Ovary (tissue), 9 donors: ENCODE measurements around the gene CAMTA1. TPM values are rescaled to one million over a fixed set of nuclear protein-coding genes. Genes with fewer than 3 reads are reported as not detected.

Experiments used
- DNase-seq, 5 donors: peaks; one replicate each; pipeline ENCODE4 v3.0.0-alpha.2; 2019 to 2020
- H3K27ac ChIP-seq, 2 donors: fragments of 200-600 bp; one replicate each; pipeline versions ENCODE4 v1.5.1 to v1.8.0; 2019 to 2022
- H3K27me3 ChIP-seq: fragments of 200-600 bp; one replicate; pipeline ENCODE4 v1.8.0; 2022
- H3K36me3 ChIP-seq: fragments of 200-600 bp; sonication (generic); one replicate; pipeline ENCODE4 v1.5.1; 2019
- H3K4me1 ChIP-seq: one replicate; pipeline ENCODE4 v1.8.1; 2013; ENCODE audit warnings: mild to moderate bottlenecking, moderate library complexity; ENCODE audit not compliant: insufficient read depth
- H3K4me3 ChIP-seq: fragments of 200-600 bp; sonication (generic); one replicate; pipeline ENCODE4 v1.5.1; 2017
- H3K9me3 ChIP-seq, 2 donors: fragments of 200-600 bp in 1 of 2; sonication (generic) in 1 of 2; one replicate each; pipeline versions ENCODE4 v1.5.1 to v1.8.1; 2013 to 2019; ENCODE audit warnings: mild to moderate bottlenecking in 1 of 2, moderate library complexity in 1 of 2
- CTCF ChIP-seq, 3 donors: fragments of 450-650 bp in 2 of 3; fragments of 200-600 bp in 1 of 3; IDR thresholded peaks; one replicate each; pipeline versions ENCODE4 v1.5.1 to v1.8.0; 2016 to 2022; ENCODE audit warnings: antibody characterized with exemption in 3 of 3, mild to moderate bottlenecking in 1 of 3
- EP300 ChIP-seq: sonication (generic); formaldehyde crosslinking; IDR thresholded peaks from one replicate; pipeline ENCODE4 v1.6.1; 2017; ENCODE audit warnings: antibody characterized with exemption
- POLR2A ChIP-seq: fragments of 450-650 bp; IDR thresholded peaks from one replicate; pipeline ENCODE4 v1.6.1; 2017; ENCODE audit warnings: antibody characterized with exemption, mild to moderate bottlenecking, moderate library complexity
- WGBS, 3 donors: extraction: QIAGEN DNeasy Blood & Tissue Kit in 1 of 3; methylation state at CpG; one replicate each; pipeline versions ENCODE4 v1.1.5 to v1.1.7; 2013 to 2017; 5-methylcytosine and 5-hydroxymethylcytosine counted together
- intact Hi-C, 4 donors: fragments of 100-400 bp; cut with DNase I; formaldehyde crosslinking; loops; one replicate each; pipeline versions ENCODE4 v1.11.0 to v1.15.1; 2022 to 2023
- polyA plus RNA-seq, 2 donors: library from polyadenylated mRNA; stranded (reverse); fragments of 200-250 nt in 1 of 2; fragments of 350-450 nt in 1 of 2; fragmentation: Illumina TruSeq in 1 of 2; extraction: RNeasy Lipid Tissue Mini Kit (QIAGEN cat#74804) in 1 of 2; gene quantifications; one replicate each; pipeline ENCODE4 v1.2.3, GENCODE V29; 2013 to 2014
- total RNA-seq, 7 donors: library from RNA; depleted of rRNA in 2 of 7; stranded (reverse); fragments of >200 nt in 2 of 7; fragmentation: NEBNext Ultra II Directional in 3 of 7; extraction: Animal tissue kit (Norgen Biotek cat#: 25700) in 3 of 7; gene quantifications; one replicate each; pipeline versions ENCODE4 v1.1.0 to v1.2.4, GENCODE V29; 2016 to 2023
- donor health status: DM: no; HTN: no; CAD: no; lungs with moderate emphysema.
- donor health status: DM: no; HTN: no; CAD: no.
- donor health status: Bipolar disorder and iron deficiency.
- donor health status: DM: yes; HTN: yes; CAD: no.
- donor health status: DM: no; HTN: no; CAD: no.
- donor health status: DM: yes; HTN: yes; CAD: no.

The CAMTA1 gene
- total and polyA plus RNA-seq, 9 donors = 51.1 to 150 (median 67.4) TPM

GRCh38 chr1:7389201-7389905 is 604.1 kb downstream of the CAMTA1 start:
- Histone ChIP-seq H3K9me3 (no peaks in the 10 kb centered on the region), H3K27ac (peak overlapping the region in 1 of 2 donors; percentile 57), H3K4me1 (peaks cover 14% of the 10 kb centered on the region), H3K36me3 (no peaks in the 10 kb centered on the region), H3K27me3 (no peaks in the 10 kb centered on the region), H3K4me3 (no peak overlapping the region)
- DNase-seq = no peak
- TF ChIP-seq EP300 = no peak
- no peak for TF ChIP-seq CTCF (IDR thresholded peaks at IDR 0.05)
- TF ChIP-seq POLR2A = no peak
- intact Hi-C loops = no loop called here
- 42 to 47% (median 44%) methylated on average over 13 of the region's 13 CpGs for WGBS, 3 donors

GRCh38 chr1:7389906-7390603 is 604.8 kb downstream of the CAMTA1 start:
- Histone ChIP-seq H3K27me3 (no peaks in the 10 kb centered on the region), H3K4me1 (peaks cover 14% of the 10 kb centered on the region), H3K27ac (peak overlapping the region in 1 of 2 donors; percentile 57), H3K9me3 (no peaks in the 10 kb centered on the region), H3K4me3 (no peak overlapping the region), H3K36me3 (no peaks in the 10 kb centered on the region)
- 83 to 92% (median 90%) methylated on average over 13 to 15 of the region's 15 CpGs for WGBS, 3 donors
- no peak for TF ChIP-seq EP300
- no peak for TF ChIP-seq CTCF (IDR thresholded peaks at IDR 0.05)
- TF ChIP-seq POLR2A = no peak
- intact Hi-C loops = no loop called here
- DNase-seq = no peak

GRCh38 chr1:7390604-7391000 is 605.3 kb downstream of the CAMTA1 start:
- intact Hi-C loops = no loop called here
- WGBS, 3 donors = 91 to 93% (median 92%) methylated on average over 7 of the region's 7 CpGs
- no peak overlapping the region for H3K27ac ChIP-seq
- H3K9me3 ChIP-seq = no peaks in the 10 kb centered on the region
- DNase-seq = no peak
- no peaks in the 10 kb centered on the region for H3K27me3 ChIP-seq
- TF ChIP-seq CTCF (IDR thresholded peaks at IDR 0.05) (no peak), EP300 (no peak)
- H3K4me1 ChIP-seq = peaks cover 14% of the 10 kb centered on the region
- H3K4me3 ChIP-seq = no peak overlapping the region
- H3K36me3 ChIP-seq = no peaks in the 10 kb centered on the region

- Histone ChIP-seq H3K27ac (no peak overlapping the region), H3K4me1 (peaks cover 11% of the 10 kb centered on the region), H3K27me3 (no peaks in the 10 kb centered on the region), H3K9me3 (no peaks in the 10 kb centered on the region), H3K36me3 (no peaks in the 10 kb centered on the region), H3K4me3 (no peak overlapping the region)
- intact Hi-C loops = no loop called here
- WGBS, 3 donors = 17 to 52% (median 20%) methylated on average over 1 of the region's 1 CpG
- TF ChIP-seq CTCF (IDR thresholded peaks at IDR 0.05) (no peak), POLR2A (no peak), EP300 (no peak)
- no peak for DNase-seq
These were observed 607.9 kb downstream of the CAMTA1 start for GRCh38 chr1:7393136-7393535.
